LNCAP (cell line): Measurements from ENCODE around the gene PIP5K1B.

Experiments used
- TF ChIP-seq, protein P1 (sequence below): fragments of 450-650 bp; IDR thresholded peaks from 2 replicates; pipeline ENCODE4 v1.5.1; 2017; ENCODE audit warnings: mild to moderate bottlenecking

The PIP5K1B gene

DNA sequence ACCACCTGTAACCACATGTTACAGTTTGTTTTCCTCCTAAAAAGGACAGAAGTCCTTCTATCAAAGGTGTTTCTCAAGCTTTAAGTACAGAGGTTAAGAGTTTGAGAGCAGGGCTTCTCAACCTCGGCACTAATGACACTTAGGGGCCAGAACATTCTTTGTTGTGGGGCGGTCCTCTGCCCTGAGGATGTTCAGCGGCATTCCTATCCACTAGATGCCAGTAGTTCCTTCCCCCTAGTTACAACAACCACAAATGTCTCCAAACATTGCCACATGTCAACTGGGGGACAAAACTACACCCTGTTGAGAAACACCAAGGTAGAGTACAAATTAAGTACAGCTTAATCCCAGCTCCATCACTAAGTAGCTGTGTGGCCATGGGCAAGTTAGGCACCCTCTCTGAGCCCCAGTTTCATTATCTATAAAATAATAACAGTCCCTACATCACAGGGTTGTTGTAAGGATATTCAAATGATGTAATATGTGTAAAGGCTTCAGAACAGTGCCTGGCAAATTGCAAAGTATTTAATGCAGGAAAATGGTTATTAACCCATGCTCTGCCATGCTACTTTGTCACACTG lies 44.6 kb downstream of the PIP5K1B start:
- TF ChIP-seq, protein P1, sequence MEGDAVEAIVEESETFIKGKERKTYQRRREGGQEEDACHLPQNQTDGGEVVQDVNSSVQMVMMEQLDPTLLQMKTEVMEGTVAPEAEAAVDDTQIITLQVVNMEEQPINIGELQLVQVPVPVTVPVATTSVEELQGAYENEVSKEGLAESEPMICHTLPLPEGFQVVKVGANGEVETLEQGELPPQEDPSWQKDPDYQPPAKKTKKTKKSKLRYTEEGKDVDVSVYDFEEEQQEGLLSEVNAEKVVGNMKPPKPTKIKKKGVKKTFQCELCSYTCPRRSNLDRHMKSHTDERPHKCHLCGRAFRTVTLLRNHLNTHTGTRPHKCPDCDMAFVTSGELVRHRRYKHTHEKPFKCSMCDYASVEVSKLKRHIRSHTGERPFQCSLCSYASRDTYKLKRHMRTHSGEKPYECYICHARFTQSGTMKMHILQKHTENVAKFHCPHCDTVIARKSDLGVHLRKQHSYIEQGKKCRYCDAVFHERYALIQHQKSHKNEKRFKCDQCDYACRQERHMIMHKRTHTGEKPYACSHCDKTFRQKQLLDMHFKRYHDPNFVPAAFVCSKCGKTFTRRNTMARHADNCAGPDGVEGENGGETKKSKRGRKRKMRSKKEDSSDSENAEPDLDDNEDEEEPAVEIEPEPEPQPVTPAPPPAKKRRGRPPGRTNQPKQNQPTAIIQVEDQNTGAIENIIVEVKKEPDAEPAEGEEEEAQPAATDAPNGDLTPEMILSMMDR = no peak

DNA sequence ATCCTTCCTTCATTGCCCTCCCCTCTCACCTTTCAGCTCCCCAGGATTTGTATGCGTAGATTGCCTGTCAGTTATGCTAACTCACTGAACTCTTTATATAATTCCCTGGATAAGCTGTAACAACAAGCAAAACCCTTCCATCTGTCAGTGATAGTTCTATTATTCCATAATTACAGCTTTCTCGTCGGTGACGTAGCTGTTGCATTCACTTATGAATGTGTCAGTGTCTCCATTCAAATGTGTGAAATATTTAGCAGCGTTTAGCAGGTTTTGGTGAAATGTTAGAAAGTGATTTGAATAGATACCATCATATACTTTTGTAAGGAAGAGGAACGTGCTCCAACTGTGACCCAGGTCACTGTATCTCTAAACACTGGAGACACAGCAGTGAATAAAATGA lies 45.2 kb downstream of the PIP5K1B start:
- TF ChIP-seq, protein P1 = no peak

DNA sequence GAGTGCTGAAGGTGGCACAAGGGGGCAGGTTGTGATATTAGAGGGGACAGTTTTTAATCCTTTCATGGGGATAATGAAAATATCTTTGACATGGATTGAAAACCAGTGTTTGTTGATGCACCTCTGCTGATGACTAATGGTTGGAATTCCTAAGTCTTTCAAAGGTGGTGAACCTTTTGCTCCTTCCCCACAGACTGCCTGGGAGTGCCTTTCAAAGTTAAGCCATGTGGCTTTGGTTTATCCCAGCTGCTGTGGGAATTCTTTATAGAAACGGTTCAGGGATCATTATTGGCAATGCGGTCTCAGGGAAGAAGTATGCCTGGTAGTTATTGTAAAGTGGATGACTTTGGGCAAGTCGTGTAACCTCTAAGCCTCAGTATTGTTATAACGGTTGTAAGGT lies 45.7 kb downstream of the PIP5K1B start:
- TF ChIP-seq, protein P1 = no peak

DNA sequence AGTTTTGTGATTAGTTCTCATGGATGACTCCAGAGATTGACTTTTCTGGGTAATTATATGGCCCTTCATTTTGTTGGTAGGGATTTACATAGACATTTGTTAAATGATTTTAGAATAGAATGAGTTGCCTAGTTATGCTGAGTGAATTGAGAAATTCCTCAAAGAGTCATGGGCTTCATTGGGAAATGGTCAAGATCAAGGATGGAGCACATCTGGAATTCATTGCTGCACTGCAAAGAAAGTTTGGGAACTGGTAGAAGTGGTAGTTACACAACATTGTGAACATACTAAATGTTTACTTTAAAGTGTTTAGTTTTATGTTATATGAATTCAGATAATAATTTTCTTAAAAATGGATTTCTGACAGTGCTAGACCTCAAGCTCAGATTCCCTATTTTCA lies 46.5 kb downstream of the PIP5K1B start:
- TF ChIP-seq, protein P1 = no peak

DNA sequence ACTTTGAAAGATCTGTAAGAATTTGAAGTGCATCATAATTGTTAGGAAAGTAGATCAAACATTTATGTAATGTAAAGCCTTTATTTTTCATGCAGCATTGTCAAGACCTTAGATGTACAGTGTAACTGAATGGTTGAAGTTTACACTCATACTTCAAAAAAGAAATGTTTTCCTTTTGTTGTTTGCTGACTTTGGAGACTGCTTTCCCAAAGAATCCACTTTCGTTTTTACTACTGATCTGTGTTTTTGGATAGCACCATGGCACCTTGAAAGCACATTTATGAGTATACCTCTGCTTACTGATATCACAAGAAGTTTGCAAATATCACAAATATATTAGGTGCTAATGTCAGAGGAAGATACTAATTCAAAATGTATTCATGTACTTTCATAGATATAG lies 50.0 kb downstream of the PIP5K1B start:
- TF ChIP-seq, protein P1 = no peak

DNA sequence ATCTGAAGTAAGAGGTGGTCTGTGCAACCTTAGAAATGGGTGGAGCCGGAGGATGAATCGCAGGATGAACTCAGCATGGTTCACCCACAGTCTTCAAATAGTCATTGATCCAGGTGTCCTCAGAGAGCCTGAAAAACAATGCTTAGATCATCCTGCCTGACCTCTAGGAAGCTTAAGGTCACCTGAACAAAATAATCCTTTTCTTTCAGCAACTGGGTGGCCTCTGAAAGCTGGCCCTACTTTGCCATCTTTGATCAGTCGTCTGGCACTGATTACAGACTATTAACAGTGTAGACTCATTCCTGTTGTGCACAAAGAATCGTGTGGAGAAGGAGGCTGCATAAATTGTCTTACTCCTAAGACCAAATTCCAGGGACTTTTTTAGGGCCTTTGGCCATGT lies 50.7 kb downstream of the PIP5K1B start:
- TF ChIP-seq, protein P1 = no peak

DNA sequence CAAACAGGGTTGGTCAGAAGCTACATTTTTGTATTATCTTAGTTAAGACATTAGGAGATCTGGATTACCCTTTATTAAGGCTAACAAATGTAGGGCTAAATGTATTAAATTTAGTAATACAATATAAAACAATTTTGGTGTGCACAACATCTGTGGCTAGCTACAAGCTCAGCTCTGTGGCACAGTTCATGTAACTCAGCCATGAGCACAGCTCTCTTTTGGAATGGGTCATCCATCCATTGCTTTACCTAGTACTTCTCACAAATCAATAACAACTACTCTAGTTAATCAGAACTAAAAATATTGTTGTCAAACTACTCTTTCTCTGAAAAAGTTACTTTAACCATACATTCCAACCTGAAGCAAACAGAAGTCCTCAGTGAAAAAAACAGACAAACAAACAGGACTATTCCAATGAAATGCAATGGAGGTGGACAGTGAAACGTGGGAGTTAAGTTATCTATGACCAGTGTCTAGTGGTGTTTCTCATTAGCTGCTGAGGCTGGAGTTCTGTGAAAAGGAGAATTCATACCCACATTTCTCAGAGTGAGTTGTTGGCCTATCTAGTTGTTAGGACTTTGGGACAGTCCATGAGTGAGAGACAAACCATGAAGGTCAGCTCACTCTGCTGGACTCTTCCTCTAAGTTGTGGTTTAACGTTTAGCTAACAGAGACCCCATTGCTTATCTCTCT lies 55.1 kb downstream of the PIP5K1B start:
- TF ChIP-seq, protein P1 = no peak
